T-helper 17 cell (primary cell): ENCODE data around the gene PAFAH1B1. TPM values are rescaled to one million over a fixed set of nuclear protein-coding genes. Genes with fewer than 3 reads are reported as not detected.
"Not testable (repeated sequence)": the region's sequence is repeated elsewhere in the genome, so short reads cannot be mapped to it uniquely, and the experiment has no call there.

Experiments
- ATAC-seq: fragments of 150-1000 bp; cut with Tn5 transposase; 2 replicates; pipeline ENCODE4 v1.10.0; 2021; ENCODE audit warnings: mild to moderate bottlenecking, moderate library complexity
- DNase-seq, 3 donors: peaks; one replicate each; pipeline versions ENCODE4 v3.0.0 to v3.0.0-alpha.2; 2020 to 2021
- H3K9me3 ChIP-seq: one replicate; pipeline ENCODE4 v1.7.0; 2013; ENCODE audit warnings: low read length, mild to moderate bottlenecking; ENCODE audit not compliant: control insufficient read depth, poor library complexity, severe bottlenecking
- H3K27ac Mint-ChIP-seq: one replicate; pipeline ENCODE4 v1.8.0; 2022; ENCODE audit warnings: mild to moderate bottlenecking, moderate library complexity, mixed read lengths
- H3K27me3 Mint-ChIP-seq: one replicate; pipeline ENCODE4 v1.8.0; 2022; ENCODE audit warnings: mixed read lengths
- H3K36me3 Mint-ChIP-seq: one replicate; pipeline ENCODE4 v1.8.0; 2022; ENCODE audit warnings: low read depth, mixed read lengths
- H3K4me1 Mint-ChIP-seq: one replicate; pipeline ENCODE4 v1.8.0; 2022; ENCODE audit warnings: mild to moderate bottlenecking, mixed read lengths
- H3K4me3 Mint-ChIP-seq: one replicate; pipeline ENCODE4 v1.8.0; 2022; ENCODE audit warnings: mild to moderate bottlenecking, moderate library complexity, mixed read lengths
- total RNA-seq, 4 donors: library from RNA in 2 of 4; stranded (reverse) in 2 of 4; gene quantifications; one replicate each; pipeline ENCODE4 v1.2.3 and lab custom pipeline; 2022 to 2026

PAFAH1B1 gene
- total RNA-seq, 2 donors from 2014 or later, result 149 to 165 TPM

DNA sequence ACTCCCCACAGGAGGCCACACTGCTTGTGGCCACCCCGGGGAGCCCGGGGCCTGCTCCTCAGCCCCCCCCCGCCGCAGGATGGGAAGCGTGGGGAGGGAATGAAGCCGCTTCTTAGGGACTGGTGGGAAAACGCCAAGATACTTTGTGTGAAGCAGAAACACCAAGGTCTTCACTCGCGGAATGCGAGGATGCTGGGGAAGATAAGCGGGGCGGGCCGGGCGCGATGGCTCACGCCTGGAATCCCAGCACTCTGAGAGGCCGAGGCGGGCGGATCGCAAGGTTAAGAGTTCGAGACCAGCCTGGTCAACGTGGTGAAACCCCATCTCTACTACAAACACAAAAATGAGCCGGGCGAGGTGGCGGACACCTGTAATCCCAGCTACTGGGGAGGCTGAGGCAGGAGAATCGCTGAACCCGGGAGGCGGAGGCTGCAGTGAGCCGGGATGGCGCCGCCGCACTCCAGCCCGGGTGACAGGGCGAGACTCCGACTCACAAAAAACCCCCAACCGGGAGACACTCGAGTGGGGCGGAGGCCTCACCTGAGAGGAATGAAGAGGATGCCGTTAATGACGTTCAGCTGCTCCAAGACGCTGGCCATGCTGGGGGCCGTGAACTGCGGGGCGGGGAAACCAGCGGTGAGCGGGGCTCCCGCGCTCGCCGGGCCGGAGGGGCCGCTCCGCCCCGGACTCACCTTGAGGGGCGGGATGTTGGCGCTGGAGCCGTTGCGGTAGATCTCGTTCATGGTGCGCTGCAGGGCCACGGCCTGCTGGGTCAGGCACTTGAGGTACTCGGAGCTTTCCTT is 97.8 kb downstream of the PAFAH1B1 start:
- H3K9me3 ChIP-seq, result no peaks in the 10 kb centered on the region
- DNase-seq, result no peak
- no peak for ATAC-seq
- H3K4me1 Mint-ChIP-seq, result peaks cover 7% of the 10 kb centered on the region
- H3K27me3 Mint-ChIP-seq, result no peaks in the 10 kb centered on the region
- H3K36me3 Mint-ChIP-seq, result no peaks in the 10 kb centered on the region
- no peak overlapping the region for H3K4me3 Mint-ChIP-seq
- H3K27ac Mint-ChIP-seq, result no peak overlapping the region

DNA sequence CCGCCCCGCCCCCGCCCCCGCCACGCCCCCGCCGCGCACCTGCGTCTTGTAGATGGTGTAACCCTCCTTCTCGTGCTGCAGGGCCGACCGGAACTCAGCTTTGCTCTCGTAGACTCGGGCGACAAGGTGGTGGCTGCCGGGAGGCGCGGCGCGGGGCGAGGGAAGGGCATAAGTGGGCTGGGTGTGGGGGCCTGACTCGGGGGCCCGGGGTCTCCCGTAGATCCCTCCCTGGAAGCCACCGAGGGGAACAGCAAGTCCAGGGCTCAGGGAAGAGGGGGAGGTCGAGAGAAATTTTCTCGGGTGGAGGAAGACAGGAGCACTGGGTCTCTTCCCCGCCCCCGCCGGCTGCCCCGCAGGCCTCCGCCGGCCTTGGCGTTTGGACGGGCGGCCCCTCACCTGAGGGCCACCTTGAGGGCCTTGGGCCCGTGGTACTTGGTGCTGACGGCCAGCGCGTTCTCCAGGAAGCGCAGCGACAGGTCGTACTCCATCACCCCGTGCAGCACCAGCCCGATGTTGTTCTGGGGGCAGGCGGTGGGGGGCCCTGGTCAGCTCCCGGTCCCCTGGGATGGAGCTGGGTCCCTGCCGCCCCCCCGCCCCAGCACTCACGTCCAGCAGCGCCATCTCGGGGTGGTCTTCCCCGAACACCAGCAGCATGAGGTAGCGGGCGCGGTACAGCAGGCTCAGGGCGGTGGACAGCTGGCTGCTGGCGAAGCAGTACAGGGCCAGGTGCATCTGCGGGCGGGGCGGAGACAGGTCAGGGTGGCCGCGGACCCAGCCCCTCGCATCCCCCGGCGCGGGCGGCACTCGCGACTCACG is 98.7 kb downstream of the PAFAH1B1 start:
- Mint-ChIP-seq H3K4me3 (no peak overlapping the region), H3K4me1 (peaks cover 7% of the 10 kb centered on the region), H3K27ac (no peak overlapping the region), H3K36me3 (no peaks in the 10 kb centered on the region), H3K27me3 (no peaks in the 10 kb centered on the region)
- DNase-seq (no peak), ATAC-seq (no peak)
- H3K9me3 ChIP-seq, result no peaks in the 10 kb centered on the region

DNA sequence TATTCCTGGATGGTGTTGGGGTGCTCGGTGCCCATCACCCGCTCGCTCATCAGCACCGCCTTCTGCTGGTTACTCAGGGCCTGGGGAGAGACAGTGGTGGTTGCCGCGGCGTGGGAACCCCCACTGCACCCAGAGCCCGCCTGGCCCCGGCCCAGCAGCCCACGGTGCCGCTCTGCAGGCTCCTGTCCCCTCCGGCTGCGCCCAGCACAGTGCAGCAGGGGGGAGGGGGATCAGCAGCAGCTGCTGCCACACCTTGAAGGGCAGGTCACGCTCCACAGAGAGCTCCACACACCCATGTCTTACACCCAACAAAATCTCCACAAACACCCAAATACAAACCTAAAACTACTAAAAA is 99.3 kb downstream of the PAFAH1B1 start:
- Mint-ChIP-seq H3K27me3 (no peaks in the 10 kb centered on the region), H3K36me3 (no peaks in the 10 kb centered on the region), H3K4me3 (no peak overlapping the region), H3K27ac (no peak overlapping the region), H3K4me1 (peaks cover 4% of the 10 kb centered on the region)
- ATAC-seq, result no peak
- no peaks in the 10 kb centered on the region for H3K9me3 ChIP-seq
- DNase-seq, result no peak

DNA sequence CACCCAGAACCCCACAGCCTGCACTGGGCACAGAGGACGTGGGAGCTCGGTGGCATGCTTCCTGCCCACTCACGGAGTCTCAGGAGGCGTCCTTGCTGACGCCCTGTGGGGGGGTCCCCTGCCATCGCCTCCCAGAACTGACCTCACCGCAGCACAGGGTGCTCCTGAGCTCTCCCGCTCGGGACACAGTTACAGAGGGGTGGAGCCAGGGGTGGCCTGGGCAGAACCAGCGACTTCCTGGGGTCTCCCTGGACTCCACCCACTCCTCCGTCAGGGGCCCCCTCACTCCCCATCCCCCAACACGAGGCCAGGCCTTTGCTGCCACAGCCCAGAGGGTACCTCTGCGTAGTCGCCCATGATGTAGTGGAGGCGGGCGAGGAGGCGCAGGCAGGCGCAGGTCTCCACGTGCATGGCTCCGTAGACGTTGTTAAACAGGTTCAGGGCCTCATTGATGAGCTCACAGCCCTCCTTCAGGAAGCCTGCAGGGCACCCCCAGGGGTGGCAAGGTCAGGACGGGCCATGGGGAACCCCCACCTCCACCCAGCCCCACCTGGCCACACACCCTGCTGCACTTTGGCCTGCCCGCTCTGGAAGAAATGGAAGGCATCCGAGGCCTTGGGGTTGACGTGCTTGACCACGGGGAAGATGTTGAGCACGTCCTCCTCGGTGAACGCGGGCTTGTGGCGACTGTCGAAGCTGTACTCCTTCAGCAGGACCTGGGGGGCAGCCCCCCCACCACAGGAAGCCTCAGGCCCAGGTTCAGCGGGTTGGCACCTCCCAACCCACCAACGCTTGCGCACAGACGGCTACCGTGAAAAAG is 100.3 kb downstream of the PAFAH1B1 start:
- Mint-ChIP-seq H3K27me3 (no peaks in the 10 kb centered on the region), H3K4me1 (peaks cover 4% of the 10 kb centered on the region), H3K36me3 (no peaks in the 10 kb centered on the region), H3K27ac (no peak overlapping the region), H3K4me3 (no peak overlapping the region)
- no peak for ATAC-seq
- DNase-seq, result no peak
- H3K9me3 ChIP-seq, result no peaks in the 10 kb centered on the region

DNA sequence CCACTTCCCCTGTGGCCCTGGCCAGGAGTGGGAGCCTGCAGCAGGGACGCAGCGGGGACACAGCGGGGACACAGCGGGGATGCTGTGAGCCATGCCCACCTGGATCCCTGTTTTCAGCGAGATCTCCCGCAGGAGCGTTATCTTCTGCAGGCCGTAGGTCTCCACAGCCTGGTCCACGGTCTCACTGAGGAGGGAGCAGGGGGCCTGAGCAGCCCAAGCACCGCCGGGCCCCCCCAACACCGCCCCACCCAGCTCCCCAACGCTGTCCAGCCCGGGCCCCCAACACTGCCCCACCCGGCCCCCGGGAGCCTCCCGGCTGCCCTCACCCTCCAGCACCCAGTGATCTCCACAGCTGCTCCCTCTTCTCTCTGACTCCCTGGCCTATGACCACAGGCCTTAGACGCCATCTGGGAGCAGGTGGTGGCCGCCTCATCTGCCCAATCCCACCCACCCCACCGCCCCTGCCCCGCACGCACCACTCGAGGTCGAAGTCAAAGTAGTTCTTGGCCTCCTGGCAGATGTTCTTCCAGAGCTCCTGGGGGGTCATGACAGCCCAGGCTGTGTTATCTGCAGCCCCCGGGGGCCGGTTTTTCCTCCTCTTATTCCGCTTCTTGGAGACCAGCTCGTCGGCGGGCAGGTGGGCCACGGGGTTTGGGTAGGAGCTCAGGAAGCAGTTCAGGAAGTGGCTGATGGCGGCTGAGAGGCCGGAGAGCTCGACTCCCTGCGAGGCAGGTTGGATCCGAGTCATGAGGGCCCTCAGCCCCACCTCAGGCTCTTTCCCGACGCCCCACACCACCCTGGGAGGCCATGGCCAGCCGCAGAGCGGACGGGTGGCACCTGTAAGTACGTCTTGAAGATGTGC is 101.2 kb downstream of the PAFAH1B1 start:
- no peaks in the 10 kb centered on the region for H3K36me3 Mint-ChIP-seq
- ATAC-seq, result no peak
- no peaks in the 10 kb centered on the region for H3K27me3 Mint-ChIP-seq
- no peak overlapping the region for H3K27ac Mint-ChIP-seq
- H3K9me3 ChIP-seq, result no peaks in the 10 kb centered on the region
- H3K4me1 Mint-ChIP-seq, result no peaks in the 10 kb centered on the region
- DNase-seq, result no peak
- no peak overlapping the region for H3K4me3 Mint-ChIP-seq

DNA sequence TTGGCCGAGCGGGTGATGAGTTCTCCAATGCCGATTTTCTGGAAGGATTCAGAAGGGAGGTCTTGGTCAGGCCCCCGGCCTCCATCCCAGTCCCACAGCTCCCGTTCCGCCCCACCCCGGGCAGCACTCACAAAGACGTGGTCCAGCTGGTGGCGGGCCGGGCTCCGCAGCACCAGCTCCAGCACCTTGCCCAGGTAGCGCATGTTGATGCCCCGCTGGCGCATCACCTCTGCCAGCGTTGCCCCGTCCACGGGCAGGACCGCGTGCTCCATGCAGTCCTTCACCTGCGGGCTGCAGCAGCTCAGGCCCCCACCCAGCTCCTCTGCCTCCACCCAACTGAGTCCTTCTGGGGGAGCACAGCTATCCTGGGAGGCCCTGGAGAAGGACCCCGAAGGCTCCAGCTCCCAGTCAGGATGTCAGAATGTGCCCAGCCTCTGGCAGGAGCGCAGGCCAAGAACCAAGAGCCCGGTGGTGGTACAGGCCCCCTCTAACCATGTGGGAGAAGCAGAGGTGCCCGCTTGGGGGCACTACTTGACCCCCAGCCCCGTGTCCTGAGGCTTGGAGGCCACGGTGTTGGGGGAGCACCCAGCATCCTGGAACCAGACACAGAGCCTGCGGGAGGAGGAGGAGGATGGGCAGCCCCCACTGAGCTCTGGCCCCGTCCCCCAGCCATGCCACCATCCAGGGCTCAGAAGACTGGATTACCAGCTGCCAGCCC is 101.9 kb downstream of the PAFAH1B1 start:
- Mint-ChIP-seq H3K4me1 (no peaks in the 10 kb centered on the region), H3K36me3 (no peaks in the 10 kb centered on the region), H3K4me3 (no peak overlapping the region), H3K27ac (no peak overlapping the region), H3K27me3 (no peaks in the 10 kb centered on the region)
- no peak for DNase-seq
- no peaks in the 10 kb centered on the region for H3K9me3 ChIP-seq
- no peak for ATAC-seq

DNA sequence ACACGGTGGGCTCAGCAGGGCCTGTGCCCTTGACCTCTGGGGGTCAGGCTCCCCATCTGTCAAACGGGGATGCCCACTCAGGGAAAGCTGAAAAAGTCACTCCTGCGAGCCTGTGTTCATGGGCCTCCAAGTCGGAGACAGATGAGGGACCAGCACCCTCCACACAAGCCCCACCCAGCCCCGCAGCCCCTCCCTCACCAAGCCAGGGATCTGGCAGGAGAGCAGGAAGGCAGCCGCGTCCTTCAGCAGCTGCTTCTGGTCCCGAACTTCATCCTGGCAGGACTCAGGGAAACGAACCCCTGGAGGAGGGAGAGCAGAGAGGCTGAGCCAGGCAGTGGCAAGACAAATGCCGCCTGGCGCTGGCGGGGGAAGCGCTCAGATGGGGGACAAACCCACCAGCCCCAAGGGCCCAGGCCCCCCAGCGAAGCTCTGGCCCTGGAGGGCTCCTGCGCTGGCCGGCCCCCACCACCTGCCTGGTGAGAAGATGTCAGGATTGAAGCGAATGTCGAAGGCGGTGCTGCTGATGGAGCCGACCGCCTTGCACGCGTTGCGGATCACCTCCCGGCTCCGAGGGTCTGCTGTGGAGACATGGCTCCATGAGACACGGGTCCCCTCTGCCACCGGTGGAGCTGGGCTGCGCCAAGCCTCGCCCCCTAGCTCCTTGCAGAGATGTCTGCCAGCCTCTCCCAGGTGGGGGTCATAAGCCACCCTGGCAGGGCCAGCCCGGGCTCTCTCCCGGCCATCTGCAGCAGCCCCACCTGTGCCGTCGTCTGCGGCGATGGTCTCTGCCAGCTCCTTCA is 102.7 kb downstream of the PAFAH1B1 start:
- no peak for ATAC-seq
- H3K27ac Mint-ChIP-seq, result no peak overlapping the region
- H3K27me3 Mint-ChIP-seq, result no peaks in the 10 kb centered on the region
- DNase-seq, result no peak
- H3K9me3 ChIP-seq, result no peaks in the 10 kb centered on the region
- H3K4me3 Mint-ChIP-seq, result no peak overlapping the region
- H3K4me1 Mint-ChIP-seq, result no peaks in the 10 kb centered on the region
- H3K36me3 Mint-ChIP-seq, result no peaks in the 10 kb centered on the region

DNA sequence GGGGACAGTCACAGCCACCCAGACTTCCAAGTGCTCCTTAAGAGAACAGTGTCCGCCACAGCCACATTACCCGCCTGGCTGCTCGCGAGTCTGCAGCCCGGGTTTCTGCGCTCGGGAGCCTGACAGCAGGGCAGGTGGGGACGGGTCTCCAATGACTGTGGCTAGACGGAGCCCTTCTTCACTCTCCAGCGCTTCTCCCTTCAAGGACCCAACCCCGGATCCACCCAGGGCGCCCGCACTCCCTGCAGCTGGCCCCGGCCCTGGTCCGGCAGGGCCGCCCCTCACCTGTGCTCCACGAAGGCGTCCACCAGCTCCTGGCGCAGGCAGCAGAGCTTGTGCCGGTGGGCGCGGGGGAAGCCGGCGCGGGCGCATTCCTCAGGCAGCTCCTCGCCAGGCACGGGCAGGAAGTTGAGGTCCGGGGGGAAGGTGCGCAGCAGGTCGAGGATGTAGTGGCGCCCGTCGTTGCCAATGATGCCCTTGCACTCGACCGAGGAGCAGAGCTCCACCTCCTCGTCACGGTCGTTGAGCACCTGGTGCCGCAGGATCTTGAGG is 104.2 kb downstream of the PAFAH1B1 start:
- Mint-ChIP-seq H3K27me3 (no peaks in the 10 kb centered on the region), H3K27ac (no peak overlapping the region), H3K4me1 (no peaks in the 10 kb centered on the region), H3K4me3 (no peak overlapping the region), H3K36me3 (no peaks in the 10 kb centered on the region)
- peak in 1 of 3 donors; percentile 3 for DNase-seq
- H3K9me3 ChIP-seq, result no peaks in the 10 kb centered on the region
- no peak for ATAC-seq

DNA sequence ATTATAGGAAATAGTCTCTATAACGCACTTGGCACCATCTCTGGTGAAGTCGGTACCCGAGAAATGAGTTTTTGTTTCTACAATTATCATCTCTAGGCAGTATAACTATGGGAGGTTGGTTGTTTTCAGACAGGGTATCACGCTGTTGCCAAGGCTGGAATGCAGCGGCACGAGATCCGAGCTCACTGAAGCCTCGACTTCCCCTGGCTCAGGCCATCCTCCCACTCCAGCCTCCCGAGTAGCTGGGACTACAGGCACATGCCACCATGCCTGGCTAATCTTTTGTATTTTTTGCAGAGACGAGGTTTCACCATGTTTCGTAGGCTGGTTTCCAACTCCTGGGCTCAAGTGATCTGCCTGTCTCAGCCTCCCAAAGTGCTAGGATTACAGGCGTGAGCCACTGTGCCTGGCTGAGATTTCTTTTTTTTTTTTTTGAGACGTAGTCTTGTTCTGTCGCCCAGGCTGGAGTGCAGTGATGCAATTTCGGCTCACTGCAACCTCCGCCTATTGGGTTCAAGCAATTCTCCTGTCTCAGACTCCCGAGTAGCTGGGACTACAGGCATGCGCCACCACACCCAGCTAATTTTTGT is 105.9 kb downstream of the PAFAH1B1 start:
- not testable (repeated sequence) for DNase-seq, H3K27ac Mint-ChIP-seq, H3K4me3 Mint-ChIP-seq, H3K27me3 Mint-ChIP-seq, H3K9me3 ChIP-seq, H3K36me3 Mint-ChIP-seq, H3K4me1 Mint-ChIP-seq, ATAC-seq

DNA sequence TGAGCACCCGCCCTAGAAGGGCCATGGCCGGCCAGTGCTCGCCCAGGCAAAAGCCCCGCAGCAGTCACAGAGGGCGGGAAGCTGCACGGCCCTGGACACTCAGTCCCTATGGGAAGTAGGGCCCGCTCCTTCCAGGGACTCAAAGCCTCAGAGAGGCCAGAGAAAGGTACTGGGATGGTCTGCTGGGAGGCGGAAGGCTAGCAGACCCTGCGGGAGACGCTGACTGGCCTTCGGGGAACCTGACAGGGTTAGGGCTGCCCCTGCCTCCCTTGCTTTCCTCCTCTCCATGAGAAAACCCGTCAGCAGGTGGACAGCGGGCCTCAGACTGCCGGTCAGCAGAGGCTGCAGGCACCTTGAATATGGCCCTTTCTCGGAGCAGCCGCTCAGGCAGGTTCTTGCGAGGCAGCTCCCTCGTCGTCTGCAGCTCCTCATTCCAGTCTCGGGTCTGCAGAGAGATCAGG is 106.6 kb downstream of the PAFAH1B1 start:
- Mint-ChIP-seq H3K36me3 (no peaks in the 10 kb centered on the region), H3K27ac (no peak overlapping the region), H3K4me3 (no peak overlapping the region), H3K27me3 (no peaks in the 10 kb centered on the region), H3K4me1 (peaks cover 2% of the 10 kb centered on the region)
- no peaks in the 10 kb centered on the region for H3K9me3 ChIP-seq
- no peak for ATAC-seq
- DNase-seq, result no peak

DNA sequence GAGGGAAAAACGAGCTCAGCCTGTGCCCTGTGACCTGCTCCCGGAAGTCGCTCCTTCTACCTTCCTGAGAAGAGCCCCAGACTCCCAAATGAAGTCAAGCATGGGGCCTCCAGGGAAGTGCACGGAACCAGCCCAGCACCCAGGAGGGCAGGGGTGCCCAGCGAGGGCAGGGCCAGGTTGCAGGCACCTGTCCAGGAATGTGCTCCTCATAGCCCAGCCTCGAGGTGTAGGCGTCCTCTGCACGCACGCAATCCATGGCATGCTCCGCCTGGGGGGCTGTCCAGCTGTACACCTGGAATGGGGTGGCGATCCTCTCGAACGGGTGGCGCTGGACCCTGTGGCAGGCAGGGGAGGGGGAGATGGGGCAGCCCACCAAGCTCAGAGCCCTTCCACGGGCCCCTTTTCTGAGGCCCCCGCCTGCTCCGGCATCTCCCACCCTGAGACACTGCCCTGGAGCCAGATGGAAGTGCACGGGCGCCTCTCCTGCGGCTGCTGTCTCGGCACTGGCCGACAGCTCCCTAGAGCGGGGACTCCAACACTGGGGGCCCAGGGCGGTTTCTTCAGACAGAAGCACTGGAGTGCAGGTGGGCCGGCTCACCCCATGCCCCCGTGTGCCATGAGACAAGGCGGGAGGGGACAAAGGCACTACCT is 107.2 kb downstream of the PAFAH1B1 start:
- H3K9me3 ChIP-seq, result no peaks in the 10 kb centered on the region
- peaks cover 6% of the 10 kb centered on the region for H3K4me1 Mint-ChIP-seq
- no peaks in the 10 kb centered on the region for H3K36me3 Mint-ChIP-seq
- ATAC-seq (no peak), DNase-seq (no peak)
- no peak overlapping the region for H3K27ac Mint-ChIP-seq
- H3K27me3 Mint-ChIP-seq, result no peaks in the 10 kb centered on the region
- no peak overlapping the region for H3K4me3 Mint-ChIP-seq
